Ureter (tissue), 1 donor: ENCODE data around the gene ERAP2. TPM values are rescaled to one million over a fixed set of nuclear protein-coding genes. Genes with fewer than 3 reads are reported as not detected.

Experiments used
- DNase-seq: peaks from one replicate; pipeline ENCODE4 v3.0.0-alpha.2; 2020; ENCODE audit warnings: low spot score
- total RNA-seq: library from RNA; stranded (reverse); gene quantifications from one replicate; pipeline ENCODE4 v1.2.4, GENCODE V29; 2023
- donor health status: DM: yes; HTN: yes; CAD: no.

ERAP2 gene
- total RNA-seq, 1 donor from 2014 or later, result 9.2 TPM

- no peak for DNase-seq
Observed at GRCh38 chr5:96931605-96932004, 55.3 kb downstream of the ERAP2 start.

- DNase-seq, result no peak
Observed at GRCh38 chr5:96932026-96932425, 55.7 kb downstream of the ERAP2 start.

DNA sequence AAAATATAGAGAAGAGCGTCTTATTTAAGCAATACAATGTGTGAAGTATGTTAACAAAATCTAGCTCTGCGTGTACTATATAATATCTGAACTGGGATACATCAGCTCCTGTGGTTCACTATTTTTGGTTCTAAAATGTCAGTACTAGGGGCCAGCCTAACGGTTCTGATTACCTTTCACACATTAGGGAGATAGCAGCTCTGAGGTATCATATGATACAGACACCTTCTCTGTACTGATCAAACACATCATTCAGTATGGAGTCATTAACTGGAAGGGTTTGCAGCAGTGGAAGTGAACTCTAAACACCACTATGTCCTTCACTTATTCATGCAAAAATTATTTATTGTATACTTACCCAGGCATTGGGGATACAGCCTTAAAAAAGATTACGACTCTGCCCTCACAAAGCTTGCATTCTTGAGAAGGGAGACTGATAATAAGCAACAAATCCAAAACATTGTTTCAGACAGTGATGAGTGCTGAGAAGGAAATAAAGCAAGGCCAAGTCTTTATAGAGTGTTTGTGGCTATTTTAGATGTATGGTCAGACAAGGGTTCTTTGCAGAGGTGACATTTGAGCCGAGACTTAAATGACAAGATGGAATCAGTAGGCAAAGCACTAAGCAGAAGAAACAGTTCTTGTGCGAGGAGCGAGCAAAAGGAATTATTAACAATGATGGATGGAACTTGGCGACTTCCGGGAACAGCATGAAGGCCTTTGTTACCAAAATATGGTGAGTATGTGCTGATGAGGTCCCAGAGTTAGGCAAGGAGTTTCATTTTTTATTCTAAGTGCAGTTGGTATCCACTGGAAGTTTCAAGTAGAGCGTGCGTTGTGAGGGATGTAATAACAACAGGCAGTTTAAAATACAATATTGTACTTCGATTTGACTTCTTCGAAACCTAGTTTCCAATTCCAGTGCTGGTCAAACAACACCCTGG is 57.7 kb downstream of the ERAP2 start:
- no peak for DNase-seq

DNA sequence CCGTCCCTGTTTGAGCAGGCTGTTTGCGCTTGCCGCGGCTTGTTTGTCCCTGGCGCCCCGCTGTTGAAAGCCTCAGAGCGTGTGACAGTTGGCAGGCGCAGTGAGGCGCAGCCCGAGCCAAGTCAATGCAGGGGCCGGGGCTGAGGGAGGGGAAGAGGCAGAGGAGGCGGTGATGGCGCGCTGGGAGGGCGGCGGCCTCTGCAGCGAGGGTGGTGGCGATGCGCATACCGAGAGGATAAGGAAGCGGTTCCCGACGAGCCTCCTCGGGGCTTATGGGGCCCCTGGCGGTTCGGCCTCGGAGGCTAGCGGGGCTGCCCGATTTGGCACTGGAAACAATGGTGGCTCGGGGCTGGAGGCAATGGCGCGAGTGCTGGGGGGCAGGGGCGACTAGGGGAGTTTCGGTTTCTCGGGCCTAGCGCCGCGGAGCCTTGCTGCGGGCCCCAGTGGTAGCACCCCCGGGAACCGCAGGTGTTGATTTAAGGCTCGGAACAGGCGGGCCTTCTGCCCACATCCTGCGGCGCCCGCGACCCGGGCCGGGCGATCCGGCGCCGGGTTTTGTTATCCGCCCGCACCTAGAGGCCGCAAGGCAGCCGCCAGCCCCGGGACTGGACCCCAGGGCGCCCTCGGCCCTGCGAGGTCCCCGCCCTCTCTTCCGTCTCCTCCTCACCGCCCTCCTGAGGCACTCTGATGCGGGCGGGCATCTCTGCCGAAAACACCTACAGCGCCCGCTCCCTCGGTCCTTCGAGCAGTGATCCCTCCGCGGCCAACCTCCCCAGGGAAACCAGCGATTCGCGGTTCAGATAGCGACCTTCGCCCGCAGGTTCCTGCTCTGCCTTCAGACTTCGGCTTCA is 58.6 kb downstream of the ERAP2 start:
- DNase-seq, result peak; percentile 93

DNA sequence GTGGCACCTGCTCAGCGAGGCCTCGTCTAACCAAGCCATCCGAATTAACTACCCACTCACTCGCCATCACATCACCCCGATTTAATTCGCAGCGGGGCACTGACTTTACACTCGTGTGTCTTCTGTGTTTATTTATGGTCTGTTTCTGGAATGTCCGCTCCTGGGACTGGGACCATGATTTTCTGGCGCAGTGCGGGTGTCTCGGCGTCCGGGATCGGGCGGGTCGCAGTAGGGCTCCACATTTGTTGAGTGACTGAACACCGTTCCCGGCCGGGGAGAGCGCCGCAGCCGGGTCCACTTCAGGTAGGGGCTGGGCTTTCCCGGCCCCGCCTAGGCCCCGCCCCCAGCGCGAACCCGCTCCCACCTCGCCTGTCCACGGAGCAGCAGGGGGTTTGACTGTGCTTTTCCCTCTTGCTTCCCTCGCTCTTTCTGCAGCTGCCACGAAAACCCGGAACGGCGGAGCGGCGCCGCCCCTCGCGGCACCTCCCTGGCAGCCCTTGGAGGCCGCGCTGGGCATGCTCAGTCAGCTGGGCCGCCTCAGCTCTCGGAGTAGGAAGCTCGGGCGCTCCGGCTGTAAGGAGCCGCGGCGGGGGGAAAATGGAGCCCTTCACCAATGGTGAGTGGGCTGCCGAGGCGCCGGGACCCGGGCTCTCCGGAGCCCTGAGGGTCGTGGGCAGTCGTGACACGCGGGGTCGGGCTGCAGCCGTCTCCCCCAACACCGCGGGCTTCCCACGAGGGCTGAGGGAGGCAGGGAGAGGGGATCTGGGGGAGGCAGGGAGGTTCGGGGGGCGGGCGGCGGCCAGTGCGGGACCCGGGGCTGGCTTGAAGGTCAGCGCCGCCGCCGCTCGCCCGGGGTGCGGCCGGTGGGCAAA is 59.5 kb downstream of the ERAP2 start, which contains the start of gene LNPEP:
Gene LNPEP (plus strand): TSS at position 522 of the 872 bp plus-strand sequence. CDS start 76 bp downstream, at position 598.
- peak; percentile 98 for DNase-seq

GRCh38 chr5:96936431-96937320 is 60.4 kb downstream of the ERAP2 start:
- peak; percentile 60 for DNase-seq

DNA sequence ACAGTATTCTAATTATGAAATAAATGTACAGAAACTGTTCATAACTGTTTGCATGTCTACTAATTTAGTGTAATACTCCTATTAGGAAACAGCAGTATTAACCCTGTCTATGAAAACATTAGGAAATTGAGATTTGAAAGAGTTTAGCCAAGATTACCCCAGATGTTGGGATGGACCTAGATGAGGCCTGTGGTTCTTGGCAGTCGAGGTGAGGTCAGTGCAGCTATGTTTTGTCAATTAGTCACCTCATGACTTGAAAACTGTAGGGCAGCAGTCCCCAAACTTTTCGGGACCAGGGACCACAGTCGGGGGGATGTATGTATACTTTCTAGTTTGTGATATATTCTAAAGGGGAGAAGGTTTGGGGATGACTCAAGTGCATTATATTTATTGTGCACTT is 64.3 kb downstream of the ERAP2 start:
- DNase-seq, result no peak

DNA sequence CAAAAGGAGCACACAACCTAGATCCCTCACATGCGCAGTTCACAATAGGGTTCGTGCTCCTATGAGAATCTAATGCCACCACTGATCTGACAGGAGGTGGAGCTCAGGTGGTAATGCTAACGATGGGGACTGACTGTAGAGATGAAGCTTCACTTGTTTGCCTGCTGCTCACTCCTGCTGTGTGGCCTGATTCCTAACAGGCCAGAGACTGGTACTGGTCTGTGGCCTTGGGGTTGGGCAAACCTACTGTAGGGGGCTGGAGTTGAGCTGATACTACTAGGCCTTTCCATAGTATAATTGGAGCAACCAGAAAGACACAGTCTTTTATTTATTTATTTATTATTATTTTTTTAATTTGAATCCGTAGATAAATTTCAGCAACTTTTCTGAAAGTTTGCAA is 64.8 kb downstream of the ERAP2 start:
- no peak for DNase-seq

DNA sequence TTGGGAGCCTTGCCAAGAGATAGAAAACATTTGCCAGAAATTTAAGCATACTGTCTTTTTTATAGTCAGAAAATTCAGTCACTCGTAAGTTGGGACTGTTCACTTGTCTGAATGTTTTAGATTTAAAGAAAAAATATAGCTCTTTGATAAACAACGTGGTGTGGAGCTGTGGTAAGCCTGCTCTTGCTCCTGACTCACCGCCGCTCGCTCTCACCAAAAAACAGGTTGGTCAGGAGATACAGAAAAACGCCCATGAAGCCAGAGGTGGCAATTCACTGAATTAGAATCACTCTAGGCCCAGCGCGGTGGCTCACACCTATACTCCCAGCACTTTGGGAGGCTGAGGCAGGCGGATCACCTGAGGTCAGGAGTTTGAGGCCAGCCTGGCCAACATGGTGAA is 65.8 kb downstream of the ERAP2 start:
- DNase-seq, result no peak

DNA sequence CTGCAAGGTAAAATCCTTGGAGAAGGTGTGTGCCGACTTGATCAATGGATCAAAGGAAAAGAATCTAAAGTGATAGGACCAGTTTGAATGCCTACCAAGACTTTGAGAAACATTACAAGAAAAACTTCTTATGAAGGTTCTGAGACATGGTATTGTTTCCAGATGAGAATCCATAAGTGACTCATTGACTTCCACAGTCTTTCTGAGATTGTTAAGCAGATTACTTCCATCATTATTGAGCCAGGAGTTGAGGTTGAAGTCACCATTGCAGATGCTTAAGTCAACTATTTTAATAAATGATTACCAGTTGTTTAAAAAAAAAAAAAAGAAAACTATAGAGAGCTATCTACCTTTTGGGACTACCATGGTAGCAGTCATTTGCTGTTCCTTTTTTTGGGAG is 66.6 kb downstream of the ERAP2 start:
- DNase-seq, result no peak

DNA sequence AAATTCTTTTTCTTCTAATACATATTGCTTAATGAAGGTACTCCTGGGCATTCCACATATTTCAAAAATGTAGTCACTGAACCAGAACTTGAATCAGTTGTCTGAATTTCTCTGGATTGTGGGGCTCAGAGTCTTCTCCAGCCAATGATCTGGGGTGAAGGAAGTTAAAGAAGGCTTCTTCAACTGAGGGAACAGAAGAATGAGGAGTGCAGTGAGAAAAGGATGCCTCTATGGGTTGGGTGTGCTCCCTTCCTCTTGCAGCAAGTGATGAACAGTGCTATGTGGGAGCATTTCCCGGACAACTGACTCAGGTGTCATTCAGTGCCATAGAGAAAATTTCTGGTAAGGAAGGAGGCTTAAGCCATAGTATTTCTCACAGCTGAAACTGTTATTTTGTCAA is 67.5 kb downstream of the ERAP2 start:
- DNase-seq, result no peak

DNA sequence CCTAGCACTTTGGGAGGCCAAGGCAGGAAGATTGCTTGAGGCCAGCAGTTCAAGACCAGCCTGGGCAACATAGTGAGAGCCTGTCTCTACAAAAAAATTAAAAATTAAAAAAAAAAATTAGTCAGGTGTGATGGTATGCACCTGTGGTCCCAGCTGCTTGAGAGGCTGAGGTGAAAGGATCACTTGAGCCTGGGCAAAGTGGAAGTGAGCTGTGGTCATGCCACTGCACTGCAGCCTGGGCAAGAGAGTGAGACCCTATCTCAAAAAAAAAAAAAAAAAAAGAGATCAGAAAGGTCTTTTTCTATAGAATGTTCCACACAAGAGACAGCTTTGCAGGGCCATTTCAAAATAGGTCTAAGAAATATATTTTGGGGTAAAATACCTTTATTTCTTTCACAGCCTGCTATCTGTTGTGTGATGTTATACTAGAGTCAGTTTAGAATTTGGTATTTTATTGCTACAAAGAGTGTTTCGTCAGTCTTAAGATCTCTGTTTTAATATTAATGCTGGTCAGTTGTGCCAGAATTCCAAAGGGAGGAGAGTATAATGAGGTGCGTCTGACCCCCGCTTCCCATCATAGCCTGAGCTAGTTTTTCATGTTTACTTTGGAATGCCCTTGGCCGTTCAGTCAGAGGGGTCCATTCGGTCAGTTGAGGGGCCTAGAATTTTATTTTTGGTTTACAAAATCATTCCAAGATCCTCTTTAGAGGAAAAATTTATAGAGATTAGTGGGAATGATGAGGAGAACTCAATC is 69.0 kb downstream of the ERAP2 start:
- no peak for DNase-seq

DNA sequence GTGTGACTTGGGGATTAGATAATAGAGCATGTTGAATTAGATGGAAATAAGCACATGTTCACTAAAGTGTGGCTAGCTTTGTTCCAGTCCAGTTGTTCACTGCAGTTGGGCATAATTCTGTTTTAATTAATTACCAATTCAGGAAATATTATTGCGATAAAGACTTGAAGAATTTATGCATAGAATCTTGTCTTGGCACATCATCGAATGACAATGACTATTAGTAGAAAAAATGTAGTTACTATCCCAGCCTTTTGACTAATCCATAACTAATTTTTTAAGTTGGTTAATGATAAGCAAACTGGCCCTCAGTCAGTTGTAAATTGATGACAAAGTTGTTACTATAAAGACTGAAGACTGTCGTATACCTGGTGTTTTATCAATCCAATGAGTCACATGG is 70.1 kb downstream of the ERAP2 start:
- DNase-seq, result no peak

DNA sequence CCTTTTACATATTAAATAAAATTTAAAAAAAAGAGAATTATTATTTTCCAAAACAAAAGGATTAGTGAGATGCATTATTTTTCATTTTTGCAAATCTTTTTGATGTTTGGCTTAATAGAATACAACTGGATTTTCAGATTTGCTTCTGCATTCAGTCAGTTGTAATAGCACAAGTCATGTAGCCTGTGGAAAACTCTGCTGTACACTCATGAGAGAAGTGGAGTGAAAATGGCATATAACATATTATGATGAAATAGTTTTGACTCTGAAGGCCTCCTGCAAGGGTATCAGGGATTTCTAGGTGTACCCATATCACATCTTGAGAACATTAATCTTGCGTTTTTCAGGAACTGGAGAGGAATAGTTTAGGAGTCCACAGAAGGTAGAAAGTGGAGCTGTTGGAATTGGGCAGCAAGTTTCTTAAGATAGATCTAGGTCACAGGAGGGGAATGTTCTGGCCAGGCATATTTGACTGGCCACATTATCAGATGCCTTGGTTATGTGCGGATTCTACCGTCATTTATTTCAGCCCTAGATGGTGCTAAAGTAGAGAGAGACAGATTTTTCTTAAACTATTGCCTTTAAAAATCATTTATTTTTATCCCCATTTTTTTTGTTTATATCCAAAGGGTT is 75.9 kb downstream of the ERAP2 start:
- no peak for DNase-seq

DNA sequence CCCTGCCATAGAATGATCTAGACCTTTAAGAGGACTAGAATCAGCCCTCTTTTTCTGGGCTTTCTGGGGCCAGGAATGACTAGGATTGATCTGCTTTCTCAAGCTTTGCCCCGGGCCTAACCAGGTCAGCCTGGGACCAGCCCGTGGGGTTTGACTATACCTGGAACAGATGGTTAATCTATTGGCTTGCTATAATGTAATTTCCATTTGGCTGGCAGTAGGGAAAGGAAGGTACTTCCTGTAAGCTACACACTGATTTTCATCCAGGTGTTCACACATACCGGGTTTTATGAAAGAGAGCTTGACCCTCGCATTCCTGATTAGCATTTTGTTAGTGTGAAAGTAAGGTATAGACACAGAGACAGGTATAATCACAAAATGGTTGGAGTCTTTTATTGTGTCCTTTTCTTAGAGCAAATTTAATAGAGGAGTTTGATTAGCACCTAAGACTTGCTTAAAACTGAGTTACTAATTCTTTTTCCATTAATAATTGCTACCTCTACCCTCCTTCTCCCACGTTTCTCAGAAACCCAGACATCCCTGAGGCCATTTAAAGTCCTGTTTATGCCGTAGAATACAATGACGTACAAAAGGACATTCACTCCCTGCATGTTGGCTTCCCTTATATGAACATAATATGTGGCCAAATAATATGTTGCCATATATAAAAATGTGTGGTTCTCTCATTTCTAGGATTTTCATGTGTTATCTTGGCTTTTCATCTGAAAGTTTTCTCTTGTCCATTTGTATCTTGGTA is 76.9 kb downstream of the ERAP2 start:
- DNase-seq, result no peak

- no peak for DNase-seq
Observed at GRCh38 chr5:96957254-96958049, 81.2 kb downstream of the ERAP2 start.

- DNase-seq, result no peak
Observed at GRCh38 chr5:96958977-96959376, 82.7 kb downstream of the ERAP2 start.

GRCh38 chr5:96961053-96961452 is 84.8 kb downstream of the ERAP2 start:
- no peak for DNase-seq
